Stimulated activated CD8-positive, alpha-beta memory T cell treated with anti-CD3 and anti-CD28 coated beads, Interleukin-12 subunit alpha, Interleukin-12 subunit beta, amount 100 ng/mL, for 1 hour (primary cell): ENCODE data around the gene SVEP1.
"Not testable (repeated sequence)": the region's sequence is repeated elsewhere in the genome, so short reads cannot be mapped to it uniquely, and the experiment has no call there.

Experiments used
- DNase-seq: peaks from one replicate; pipeline ENCODE4 v3.0.0-alpha.2; 2020; ENCODE audit warnings: low read depth

The SVEP1 gene

GRCh38 chr9:110579034-110579861, at the start of gene SVEP1:
Gene SVEP1, minus strand, starts transcription at chr9:110579741. Its CDS starts 198 bp downstream, at chr9:110579543.
- no peak for DNase-seq

GRCh38 chr9:110626101-110626829, 46.7 kb upstream of the SVEP1 start:
- DNase-seq: no peak

- DNase-seq: no peak
Measured at GRCh38 chr9:110623462-110624025, 44.0 kb upstream of the SVEP1 start.

GRCh38 chr9:110622368-110622767, 42.8 kb upstream of the SVEP1 start:
- DNase-seq: no peak

GRCh38 chr9:110620726-110621125, 41.2 kb upstream of the SVEP1 start:
- DNase-seq: no peak

GRCh38 chr9:110619831-110620230, 40.3 kb upstream of the SVEP1 start:
- DNase-seq: no peak

GRCh38 chr9:110615498-110615897, 36.0 kb upstream of the SVEP1 start:
- DNase-seq: no peak

- not testable (repeated sequence) for DNase-seq
Measured at GRCh38 chr9:110614576-110614975, 35.0 kb upstream of the SVEP1 start.

- no peak for DNase-seq
Measured at GRCh38 chr9:110606179-110606790, 26.7 kb upstream of the SVEP1 start.

- DNase-seq: no peak
Measured at GRCh38 chr9:110605565-110605964, 26.0 kb upstream of the SVEP1 start.

- no peak for DNase-seq
Measured at GRCh38 chr9:110604171-110604601, 24.6 kb upstream of the SVEP1 start.

GRCh38 chr9:110602281-110602680, 22.7 kb upstream of the SVEP1 start:
- no peak for DNase-seq

GRCh38 chr9:110601098-110601497, 21.6 kb upstream of the SVEP1 start:
- DNase-seq: no peak

GRCh38 chr9:110599468-110599867, 19.9 kb upstream of the SVEP1 start:
- DNase-seq: no peak

- DNase-seq: no peak
Measured at GRCh38 chr9:110592044-110592830, 12.7 kb upstream of the SVEP1 start.

GRCh38 chr9:110591526-110591925, 12.0 kb upstream of the SVEP1 start:
- no peak for DNase-seq

GRCh38 chr9:110590816-110591215, 11.3 kb upstream of the SVEP1 start:
- DNase-seq: no peak

- no peak for DNase-seq
Measured at GRCh38 chr9:110588296-110588695, 8.8 kb upstream of the SVEP1 start.

GRCh38 chr9:110583237-110583636, 3.7 kb upstream of the SVEP1 start:
- no peak for DNase-seq

GRCh38 chr9:110582156-110582555, 2.6 kb upstream of the SVEP1 start:
- DNase-seq: no peak

GRCh38 chr9:110580850-110581249, 1.3 kb upstream of the SVEP1 start:
- DNase-seq: no peak

GRCh38 chr9:110579862-110580219, 300 bp upstream of the SVEP1 start:
- no peak for DNase-seq
